ENCODE data around the gene AAR2. TPM values are rescaled to one million over a fixed set of nuclear protein-coding genes. Genes with fewer than 3 reads are reported as not detected.

The AAR2 gene
- total RNA-seq, 1 experiment from 2014 or later = 26.1 TPM

DNA sequence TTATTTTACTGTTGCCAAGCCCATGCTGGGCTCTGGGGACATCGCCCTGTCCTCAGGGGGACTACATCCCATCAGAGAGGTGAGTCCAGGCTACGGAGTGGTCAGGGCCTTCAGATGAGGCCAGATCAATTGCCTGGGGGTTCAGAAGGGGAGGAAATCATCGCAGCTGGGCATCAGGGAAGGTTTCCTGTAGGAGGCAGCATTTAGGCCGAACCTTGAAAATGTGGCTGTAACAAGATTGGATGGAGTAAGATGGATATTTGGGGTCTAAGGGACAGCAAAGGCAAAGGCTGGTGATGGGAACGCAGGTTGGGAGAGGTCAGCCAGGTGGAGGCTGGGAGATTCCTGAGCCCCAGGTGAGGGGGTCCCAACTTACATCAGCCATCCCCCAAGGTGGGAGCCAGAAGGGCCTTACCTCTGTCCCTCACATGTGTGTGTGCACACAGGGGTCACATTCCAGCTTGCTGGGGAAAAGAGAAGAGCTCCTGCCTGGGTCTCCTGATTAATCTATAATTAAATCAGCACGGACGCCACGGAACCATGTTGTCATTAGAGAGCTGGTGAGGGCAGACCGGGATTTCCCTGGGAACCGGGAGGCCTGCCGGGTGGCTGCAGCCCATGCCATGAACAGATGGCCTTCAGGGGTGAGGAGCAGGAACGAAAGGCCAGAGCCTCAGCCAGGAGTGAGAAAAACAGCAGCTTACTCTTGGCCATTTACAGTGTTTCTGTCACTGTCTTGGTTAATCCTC is 39.3 kb downstream of the AAR2 start:
- BruUV-seq (replicated peaks) = no TSS peak
- CTCF ChIA-PET = no interaction called here
- H3K27ac ChIP-seq (ENCODE audit: low read length) = no peak overlapping the region
- ATAC-seq = no peak
- H3K27me3 ChIP-seq (ENCODE audit: control insufficient read depth, insufficient read depth, low read length) = peaks cover 3% of the 10 kb centered on the region; the same call in 1 of the 2 replicates
- no peaks in the 10 kb centered on the region for H3K9me3 ChIP-seq (ENCODE audit: control insufficient read depth, insufficient read depth, low read depth, low read length)
- H3K4me1 ChIP-seq (ENCODE audit: control insufficient read depth, insufficient read depth, low read length) = no peaks in the 10 kb centered on the region
- no peaks in the 10 kb centered on the region for H3K36me3 ChIP-seq (ENCODE audit: control insufficient read depth, insufficient read depth, low read length)
- no peak for DNase-seq (ENCODE audit: low read depth, low spot score)
- no peak overlapping the region for H3K4me3 ChIP-seq (ENCODE audit: low read depth in 2 of 2, low read length in 2 of 2)
- intact Hi-C loops (cut with micrococcal nuclease; ENCODE audit: unreplicated experiment) = no loop called here
- POLR2A ChIA-PET = no interaction called here
- in situ Hi-C loops (cut with HindIII; ENCODE audit: low pct_unique_long_range_greater_than_20kb, low sequenced_read_pairs) = no loop called here
- TF ChIP-seq, protein P1, sequence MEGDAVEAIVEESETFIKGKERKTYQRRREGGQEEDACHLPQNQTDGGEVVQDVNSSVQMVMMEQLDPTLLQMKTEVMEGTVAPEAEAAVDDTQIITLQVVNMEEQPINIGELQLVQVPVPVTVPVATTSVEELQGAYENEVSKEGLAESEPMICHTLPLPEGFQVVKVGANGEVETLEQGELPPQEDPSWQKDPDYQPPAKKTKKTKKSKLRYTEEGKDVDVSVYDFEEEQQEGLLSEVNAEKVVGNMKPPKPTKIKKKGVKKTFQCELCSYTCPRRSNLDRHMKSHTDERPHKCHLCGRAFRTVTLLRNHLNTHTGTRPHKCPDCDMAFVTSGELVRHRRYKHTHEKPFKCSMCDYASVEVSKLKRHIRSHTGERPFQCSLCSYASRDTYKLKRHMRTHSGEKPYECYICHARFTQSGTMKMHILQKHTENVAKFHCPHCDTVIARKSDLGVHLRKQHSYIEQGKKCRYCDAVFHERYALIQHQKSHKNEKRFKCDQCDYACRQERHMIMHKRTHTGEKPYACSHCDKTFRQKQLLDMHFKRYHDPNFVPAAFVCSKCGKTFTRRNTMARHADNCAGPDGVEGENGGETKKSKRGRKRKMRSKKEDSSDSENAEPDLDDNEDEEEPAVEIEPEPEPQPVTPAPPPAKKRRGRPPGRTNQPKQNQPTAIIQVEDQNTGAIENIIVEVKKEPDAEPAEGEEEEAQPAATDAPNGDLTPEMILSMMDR (IDR thresholded peaks at IDR 0.05) = no peak
- TF ChIP-seq, protein P2, sequence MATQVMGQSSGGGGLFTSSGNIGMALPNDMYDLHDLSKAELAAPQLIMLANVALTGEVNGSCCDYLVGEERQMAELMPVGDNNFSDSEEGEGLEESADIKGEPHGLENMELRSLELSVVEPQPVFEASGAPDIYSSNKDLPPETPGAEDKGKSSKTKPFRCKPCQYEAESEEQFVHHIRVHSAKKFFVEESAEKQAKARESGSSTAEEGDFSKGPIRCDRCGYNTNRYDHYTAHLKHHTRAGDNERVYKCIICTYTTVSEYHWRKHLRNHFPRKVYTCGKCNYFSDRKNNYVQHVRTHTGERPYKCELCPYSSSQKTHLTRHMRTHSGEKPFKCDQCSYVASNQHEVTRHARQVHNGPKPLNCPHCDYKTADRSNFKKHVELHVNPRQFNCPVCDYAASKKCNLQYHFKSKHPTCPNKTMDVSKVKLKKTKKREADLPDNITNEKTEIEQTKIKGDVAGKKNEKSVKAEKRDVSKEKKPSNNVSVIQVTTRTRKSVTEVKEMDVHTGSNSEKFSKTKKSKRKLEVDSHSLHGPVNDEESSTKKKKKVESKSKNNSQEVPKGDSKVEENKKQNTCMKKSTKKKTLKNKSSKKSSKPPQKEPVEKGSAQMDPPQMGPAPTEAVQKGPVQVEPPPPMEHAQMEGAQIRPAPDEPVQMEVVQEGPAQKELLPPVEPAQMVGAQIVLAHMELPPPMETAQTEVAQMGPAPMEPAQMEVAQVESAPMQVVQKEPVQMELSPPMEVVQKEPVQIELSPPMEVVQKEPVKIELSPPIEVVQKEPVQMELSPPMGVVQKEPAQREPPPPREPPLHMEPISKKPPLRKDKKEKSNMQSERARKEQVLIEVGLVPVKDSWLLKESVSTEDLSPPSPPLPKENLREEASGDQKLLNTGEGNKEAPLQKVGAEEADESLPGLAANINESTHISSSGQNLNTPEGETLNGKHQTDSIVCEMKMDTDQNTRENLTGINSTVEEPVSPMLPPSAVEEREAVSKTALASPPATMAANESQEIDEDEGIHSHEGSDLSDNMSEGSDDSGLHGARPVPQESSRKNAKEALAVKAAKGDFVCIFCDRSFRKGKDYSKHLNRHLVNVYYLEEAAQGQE (IDR thresholded peaks at IDR 0.05; ENCODE audit: insufficient read depth in 1 of 2, low read depth in 2 of 2, low read length in 1 of 2) = no peak
- no peak for TF ChIP-seq SIN3A (IDR thresholded peaks at IDR 0.05; ENCODE audit: borderline replicate concordance, insufficient read depth, low read depth, low read length)
- TF ChIP-seq TCF7L2 (IDR thresholded peaks at IDR 0.05; ENCODE audit: low read depth, low read length) = no peak
- no peak for TF ChIP-seq POLR2AphosphoS5 (IDR thresholded peaks at IDR 0.05; ENCODE audit: low read depth, low read length)

DNA sequence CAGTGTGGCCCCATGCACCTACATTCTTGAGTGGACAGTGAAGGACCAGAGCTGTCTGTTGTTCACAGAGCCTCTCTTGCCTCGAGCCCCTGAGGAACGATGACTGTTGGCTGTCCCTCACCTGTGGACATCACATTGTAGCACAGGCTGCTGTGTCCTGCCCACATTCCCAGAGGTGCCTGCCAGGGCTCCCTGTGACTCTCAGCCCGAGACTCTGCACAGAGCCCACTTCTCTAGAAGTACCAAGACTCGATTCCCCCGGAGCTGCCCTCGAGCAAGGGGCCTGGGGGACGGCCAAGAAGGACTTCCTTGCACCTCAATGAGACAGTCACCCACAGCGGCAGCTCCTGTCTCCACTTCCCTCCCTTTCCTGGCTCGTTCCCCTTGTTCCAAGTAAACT is 41.3 kb downstream of the AAR2 start:
- POLR2A ChIA-PET = no interaction called here
- ATAC-seq (no peak), DNase-seq (ENCODE audit: low read depth, low spot score) (no peak)
- H3K4me3 ChIP-seq (ENCODE audit: low read depth in 2 of 2, low read length in 2 of 2) = no peak overlapping the region
- no peak for TF ChIP-seq TCF7L2 (IDR thresholded peaks at IDR 0.05; ENCODE audit: low read depth, low read length)
- TF ChIP-seq SIN3A (IDR thresholded peaks at IDR 0.05; ENCODE audit: borderline replicate concordance, insufficient read depth, low read depth, low read length) = no peak
- TF ChIP-seq, protein P2 (IDR thresholded peaks at IDR 0.05; ENCODE audit: insufficient read depth in 1 of 2, low read depth in 2 of 2, low read length in 1 of 2) = no peak
- TF ChIP-seq, protein P1 (IDR thresholded peaks at IDR 0.05) = no peak
- TF ChIP-seq POLR2AphosphoS5 (IDR thresholded peaks at IDR 0.05; ENCODE audit: low read depth, low read length) = no peak
- no peaks in the 10 kb centered on the region for H3K36me3 ChIP-seq (ENCODE audit: control insufficient read depth, insufficient read depth, low read length)
- peaks cover 3% of the 10 kb centered on the region; the same call in 1 of the 2 replicates for H3K27me3 ChIP-seq (ENCODE audit: control insufficient read depth, insufficient read depth, low read length)
- no peaks in the 10 kb centered on the region for H3K9me3 ChIP-seq (ENCODE audit: control insufficient read depth, insufficient read depth, low read depth, low read length)
- in situ Hi-C loops (cut with HindIII; ENCODE audit: low pct_unique_long_range_greater_than_20kb, low sequenced_read_pairs) (no loop called here), intact Hi-C loops (cut with micrococcal nuclease; ENCODE audit: unreplicated experiment) (no loop called here)
- no peaks in the 10 kb centered on the region for H3K4me1 ChIP-seq (ENCODE audit: control insufficient read depth, insufficient read depth, low read length)
- BruUV-seq (replicated peaks) = no TSS peak
- no peak overlapping the region for H3K27ac ChIP-seq (ENCODE audit: low read length)
- CTCF ChIA-PET = no interaction called here

Data from Panc1 (cell line).